Effector memory CD4-positive, alpha-beta T cell (primary cell): ENCODE results near the gene MFAP2.
A peak's percentile ranks its signal among the peaks of the same experiment; 100 is the strongest.

Source experiments
- DNase-seq, 3 donors: peaks; one replicate each; pipeline ENCODE4 v3.0.0-alpha.2; 2020
- H3K27ac ChIP-seq: 2 replicates; pipeline ENCODE4 v1.7.0; 2013; ENCODE audit warnings: mild to moderate bottlenecking, low read length, moderate library complexity; ENCODE audit not compliant: insufficient read depth, poor library complexity, severe bottlenecking
- H3K27me3 ChIP-seq: replicated peaks from 2 replicates; pipeline ENCODE4 v1.7.0; 2013; ENCODE audit warnings: mild to moderate bottlenecking, low read length; ENCODE audit not compliant: insufficient read depth, control insufficient read depth, poor library complexity, severe bottlenecking
- H3K36me3 ChIP-seq: 2 replicates; pipeline ENCODE4 v1.7.0; 2013; ENCODE audit warnings: mild to moderate bottlenecking, low read length, moderate library complexity; ENCODE audit not compliant: control insufficient read depth, insufficient read depth
- H3K4me1 ChIP-seq: 2 replicates; pipeline ENCODE4 v1.7.0; 2013; ENCODE audit warnings: low read length, mild to moderate bottlenecking; ENCODE audit not compliant: control insufficient read depth, insufficient read depth, poor library complexity, severe bottlenecking
- H3K4me3 ChIP-seq: 2 replicates; pipeline ENCODE4 v1.7.0; 2013; ENCODE audit warnings: low read length, low read depth, mild to moderate bottlenecking; ENCODE audit not compliant: insufficient read depth, poor library complexity, severe bottlenecking
- H3K9me3 ChIP-seq: 2 replicates; pipeline ENCODE4 v1.7.0; 2013; ENCODE audit warnings: mild to moderate bottlenecking, low read length, moderate library complexity; ENCODE audit not compliant: control insufficient read depth
- total RNA-seq, 3 donors: gene quantifications; one replicate each; lab custom pipeline; 2026; lab: John Stamatoyannopoulos, UW

Gene MFAP2
- 0 to 0.09 (median 0) reads per million in 3 donors for total RNA-seq

GRCh38 chr1:16980473-16981268 is at the start of gene MFAP2:
TSS of gene MFAP2 (minus strand) at chr1:16980620. CDS start at chr1:16978273, 2,347 bp downstream.
- Histone ChIP-seq H3K27me3 (peaks cover 3% of the 10 kb centered on the region), H3K4me3 (peak within 1 kb of the TSS; percentile 32), H3K4me1 (peaks cover 4% of the 10 kb centered on the region), H3K9me3 (no peaks in the 10 kb centered on the region), H3K36me3 (peaks cover 2% of the 10 kb centered on the region), H3K27ac (no peak within 1 kb of the TSS)
- no peak for DNase-seq

GRCh38 chr1:17030206-17030605 is 49.8 kb upstream of the MFAP2 start:
- H3K27ac ChIP-seq, result no peak overlapping the region
- no peaks in the 10 kb centered on the region for H3K4me1 ChIP-seq
- no peak for DNase-seq
- no peaks in the 10 kb centered on the region for H3K9me3 ChIP-seq
- peaks cover 70% of the 10 kb centered on the region for H3K36me3 ChIP-seq
- H3K27me3 ChIP-seq, result no peaks in the 10 kb centered on the region
- H3K4me3 ChIP-seq, result no peak overlapping the region

- H3K4me1 ChIP-seq, result no peaks in the 10 kb centered on the region
- H3K9me3 ChIP-seq, result no peaks in the 10 kb centered on the region
- DNase-seq, result no peak
- peaks cover 84% of the 10 kb centered on the region for H3K36me3 ChIP-seq
- no peak overlapping the region for H3K4me3 ChIP-seq
- no peak overlapping the region for H3K27ac ChIP-seq
- no peaks in the 10 kb centered on the region for H3K27me3 ChIP-seq
Observed at GRCh38 chr1:17028662-17029188, 48.3 kb upstream of the MFAP2 start.

GRCh38 chr1:17027900-17028299 is 47.5 kb upstream of the MFAP2 start:
- Histone ChIP-seq H3K27ac (no peak overlapping the region), H3K4me3 (no peak overlapping the region), H3K4me1 (no peaks in the 10 kb centered on the region), H3K9me3 (no peaks in the 10 kb centered on the region), H3K36me3 (peaks cover 85% of the 10 kb centered on the region), H3K27me3 (no peaks in the 10 kb centered on the region)
- no peak for DNase-seq

GRCh38 chr1:17027403-17027802 is 47.0 kb upstream of the MFAP2 start:
- Histone ChIP-seq H3K4me3 (no peak overlapping the region), H3K27ac (no peak overlapping the region), H3K36me3 (peaks cover 85% of the 10 kb centered on the region), H3K27me3 (no peaks in the 10 kb centered on the region), H3K4me1 (no peaks in the 10 kb centered on the region), H3K9me3 (no peaks in the 10 kb centered on the region)
- no peak for DNase-seq

- H3K27ac ChIP-seq, result no peak overlapping the region
- no peak overlapping the region for H3K4me3 ChIP-seq
- no peak for DNase-seq
- H3K4me1 ChIP-seq, result no peaks in the 10 kb centered on the region
- no peaks in the 10 kb centered on the region for H3K9me3 ChIP-seq
- no peaks in the 10 kb centered on the region for H3K27me3 ChIP-seq
- H3K36me3 ChIP-seq, result peaks cover 97% of the 10 kb centered on the region
Observed at GRCh38 chr1:17024721-17025120, 44.3 kb upstream of the MFAP2 start.

GRCh38 chr1:17023573-17023972 is 43.2 kb upstream of the MFAP2 start:
- Histone ChIP-seq H3K9me3 (no peaks in the 10 kb centered on the region), H3K4me3 (no peak overlapping the region), H3K4me1 (no peaks in the 10 kb centered on the region), H3K36me3 (peaks cover 95% of the 10 kb centered on the region), H3K27ac (no peak overlapping the region), H3K27me3 (no peaks in the 10 kb centered on the region)
- DNase-seq, result no peak

- Histone ChIP-seq H3K9me3 (no peaks in the 10 kb centered on the region), H3K27ac (no peak overlapping the region), H3K36me3 (peaks cover 95% of the 10 kb centered on the region), H3K27me3 (no peaks in the 10 kb centered on the region), H3K4me1 (no peaks in the 10 kb centered on the region), H3K4me3 (no peak overlapping the region)
- no peak for DNase-seq
Observed at GRCh38 chr1:17023102-17023501, 42.7 kb upstream of the MFAP2 start.

- no peaks in the 10 kb centered on the region for H3K27me3 ChIP-seq
- no peak overlapping the region for H3K4me3 ChIP-seq
- H3K27ac ChIP-seq, result no peak overlapping the region
- H3K9me3 ChIP-seq, result no peaks in the 10 kb centered on the region
- H3K4me1 ChIP-seq, result no peaks in the 10 kb centered on the region
- no peak for DNase-seq
- H3K36me3 ChIP-seq, result peaks cover 86% of the 10 kb centered on the region
Observed at GRCh38 chr1:17021896-17022295, 41.5 kb upstream of the MFAP2 start.

- Histone ChIP-seq H3K4me3 (no peak overlapping the region), H3K36me3 (peaks cover 72% of the 10 kb centered on the region), H3K27me3 (no peaks in the 10 kb centered on the region), H3K9me3 (no peaks in the 10 kb centered on the region), H3K27ac (no peak overlapping the region), H3K4me1 (no peaks in the 10 kb centered on the region)
- no peak for DNase-seq
Observed at GRCh38 chr1:17020502-17020901, 40.1 kb upstream of the MFAP2 start.
